MCF 10A (cell line): ENCODE measurements around the gene DYRK1A. TPM values are rescaled to one million over a fixed set of nuclear protein-coding genes. Genes with fewer than 3 reads are reported as not detected.

Experiments
- BruUV-seq: library from RNA; stranded (reverse); fragments of 400-500 nt; replicated peaks from 2 replicates; lab custom pipeline; 2021; lab: Mats Ljungman, UMichigan
- CTCF ChIA-PET: fragments of 300-600 bp; sonication (Branson Sonifier 250); formaldehyde crosslinking; extraction: SDS; loops from one replicate; lab custom pipeline; 2021; ENCODE audit warnings: antibody characterized with exemption, inconsistent platforms; lab: Yijun Ruan, JAX
- POLR2A ChIA-PET: fragments of 300-600, 350-650 bp; sonication (Branson Sonifier 250); formaldehyde crosslinking; extraction: SDS; loops from one replicate; lab custom pipeline; 2020; ENCODE audit warnings: antibody characterized with exemption, inconsistent platforms; lab: Yijun Ruan, JAX
- DNase-seq: peaks from one replicate; pipeline ENCODE4 v3.0.0-alpha.2; 2018; ENCODE audit not compliant: unreplicated experiment
- H3K27ac Mint-ChIP-seq: one replicate; pipeline ENCODE4 v1.8.0; 2022; ENCODE audit warnings: mild to moderate bottlenecking, low read depth, mixed read lengths; ENCODE audit not compliant: unreplicated experiment
- H3K27me3 Mint-ChIP-seq: one replicate; pipeline ENCODE4 v1.8.0; 2022; ENCODE audit warnings: mixed read lengths; ENCODE audit not compliant: insufficient read depth, unreplicated experiment
- H3K36me3 Mint-ChIP-seq: one replicate; pipeline ENCODE4 v1.8.0; 2022; ENCODE audit warnings: mild to moderate bottlenecking, moderate library complexity, mixed read lengths; ENCODE audit not compliant: insufficient read depth, unreplicated experiment
- H3K4me1 Mint-ChIP-seq: one replicate; pipeline ENCODE4 v1.8.0; 2022; ENCODE audit warnings: mixed read lengths; ENCODE audit not compliant: insufficient read depth, unreplicated experiment
- H3K4me3 Mint-ChIP-seq: one replicate; pipeline ENCODE4 v1.8.0; 2022; ENCODE audit warnings: mild to moderate bottlenecking, moderate library complexity, mixed read lengths; ENCODE audit not compliant: unreplicated experiment
- H3K9me3 Mint-ChIP-seq: one replicate; pipeline ENCODE4 v1.8.0; 2022; ENCODE audit warnings: mixed read lengths; ENCODE audit not compliant: unreplicated experiment
- intact Hi-C: fragments of 100-400 bp; cut with micrococcal nuclease; formaldehyde crosslinking; loops from 2 replicates; pipeline ENCODE4 v1.14.1; 2022
- total RNA-seq: library from RNA; stranded (reverse); gene quantifications from 2 replicates; pipeline ENCODE4 v1.2.3, GENCODE V29; 2022
- TF ChIP-seq, protein P1 (sequence below): fragments of 200-600 bp; IDR thresholded peaks from one replicate; pipeline ENCODE4 v1.8.0; 2022; ENCODE audit warnings: antibody characterized with exemption, mild to moderate bottlenecking; ENCODE audit not compliant: unreplicated experiment

DYRK1A gene
- total RNA-seq, 1 experiment from 2014 or later: 58.6 TPM

GRCh38 chr21:37364722-37365121 lies 1.9 kb upstream of the DYRK1A start:
- no peak for DNase-seq
- ChIA-PET CTCF (interaction anchor here (1.0 kb wide), 1 partner anchor 26 kb away, joined by 4 read pairs; no protein-coding TSS in a partner anchor), POLR2A (interaction anchor here (0.6 to 3.4 kb wide), 15 partner anchors 8 to 1107 kb away, joined by 3 to 122 read pairs (median 7); partner anchors contain the start of gene VPS26C)
- Mint-ChIP-seq H3K27ac (peak overlapping the region; percentile 100), H3K4me3 (peak overlapping the region; percentile 99), H3K9me3 (no peaks in the 10 kb centered on the region), H3K4me1 (peaks cover 10% of the 10 kb centered on the region), H3K27me3 (no peaks in the 10 kb centered on the region), H3K36me3 (no peaks in the 10 kb centered on the region)
- no TSS peak for BruUV-seq
- intact Hi-C loops: loop anchor here (1.0 to 5.0 kb wide), 4 partner anchors 25 to 218 kb away; no protein-coding TSS in a partner anchor
- TF ChIP-seq, protein P1, sequence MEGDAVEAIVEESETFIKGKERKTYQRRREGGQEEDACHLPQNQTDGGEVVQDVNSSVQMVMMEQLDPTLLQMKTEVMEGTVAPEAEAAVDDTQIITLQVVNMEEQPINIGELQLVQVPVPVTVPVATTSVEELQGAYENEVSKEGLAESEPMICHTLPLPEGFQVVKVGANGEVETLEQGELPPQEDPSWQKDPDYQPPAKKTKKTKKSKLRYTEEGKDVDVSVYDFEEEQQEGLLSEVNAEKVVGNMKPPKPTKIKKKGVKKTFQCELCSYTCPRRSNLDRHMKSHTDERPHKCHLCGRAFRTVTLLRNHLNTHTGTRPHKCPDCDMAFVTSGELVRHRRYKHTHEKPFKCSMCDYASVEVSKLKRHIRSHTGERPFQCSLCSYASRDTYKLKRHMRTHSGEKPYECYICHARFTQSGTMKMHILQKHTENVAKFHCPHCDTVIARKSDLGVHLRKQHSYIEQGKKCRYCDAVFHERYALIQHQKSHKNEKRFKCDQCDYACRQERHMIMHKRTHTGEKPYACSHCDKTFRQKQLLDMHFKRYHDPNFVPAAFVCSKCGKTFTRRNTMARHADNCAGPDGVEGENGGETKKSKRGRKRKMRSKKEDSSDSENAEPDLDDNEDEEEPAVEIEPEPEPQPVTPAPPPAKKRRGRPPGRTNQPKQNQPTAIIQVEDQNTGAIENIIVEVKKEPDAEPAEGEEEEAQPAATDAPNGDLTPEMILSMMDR: no peak

GRCh38 chr21:37365517-37366481 lies 774 bp upstream of the DYRK1A start:
- DNase-seq: peak; percentile 72
- H3K9me3 Mint-ChIP-seq: no peaks in the 10 kb centered on the region
- BruUV-seq: no TSS peak
- TF ChIP-seq, protein P1: no peak
- ChIA-PET POLR2A (interaction anchor here (0.6 to 3.4 kb wide), 24 partner anchors 10 to 1046 kb away, joined by 3 to 122 read pairs (median 4); partner anchors contain the start of genes MORC3 and VPS26C), CTCF (interaction anchor here (1.0 kb wide), 1 partner anchor 27 kb away, joined by 4 read pairs; no protein-coding TSS in a partner anchor)
- no peaks in the 10 kb centered on the region for H3K27me3 Mint-ChIP-seq
- intact Hi-C loops: loop anchor here (1.0 to 5.0 kb wide), 5 partner anchors 26 to 217 kb away; partner anchors contain the start of gene VPS26C
- peak overlapping the region; percentile 100 for H3K27ac Mint-ChIP-seq
- no peaks in the 10 kb centered on the region for H3K36me3 Mint-ChIP-seq
- H3K4me1 Mint-ChIP-seq: peaks cover 21% of the 10 kb centered on the region
- H3K4me3 Mint-ChIP-seq: peak overlapping the region; percentile 99

DNA sequence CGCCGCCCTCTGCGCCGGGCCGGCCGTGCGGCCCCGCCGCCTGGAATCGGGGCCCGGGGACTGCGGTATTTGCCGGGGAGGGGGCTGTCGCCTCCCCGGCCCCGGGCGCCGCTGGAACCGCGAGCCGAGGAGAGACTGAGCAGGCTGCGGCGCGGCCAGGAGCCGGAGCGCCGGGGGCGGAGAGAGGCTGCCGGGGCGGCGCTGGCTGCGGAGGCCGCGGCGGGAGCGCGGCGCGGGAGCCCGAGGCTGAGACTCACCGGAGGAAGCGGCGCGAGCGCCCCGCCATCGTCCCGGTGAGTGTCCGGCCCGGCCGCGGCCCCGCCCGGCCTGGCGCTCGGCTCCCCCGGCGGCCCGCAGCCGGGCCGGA lies 746 bp downstream of the DYRK1A start:
- CTCF ChIA-PET: no interaction called here
- POLR2A ChIA-PET: interaction anchor here (0.8 to 5.0 kb wide), 5 partner anchors 13 to 109 kb away, joined by 3 to 101 read pairs (median 31); partner anchors contain the start of gene VPS26C

More for the DNA sequence above, 746 bp downstream of the DYRK1A start:
- intact Hi-C loops: loop anchor here (5.0 kb wide), 3 partner anchors 95 to 215 kb away; no protein-coding TSS in a partner anchor
- H3K4me1 Mint-ChIP-seq: peaks cover 28% of the 10 kb centered on the region
- no peaks in the 10 kb centered on the region for H3K36me3 Mint-ChIP-seq
- BruUV-seq: no TSS peak
- DNase-seq: no peak
- peak overlapping the region; percentile 100 for H3K27ac Mint-ChIP-seq
- no peaks in the 10 kb centered on the region for H3K9me3 Mint-ChIP-seq
- TF ChIP-seq, protein P1: no peak
- H3K27me3 Mint-ChIP-seq: no peaks in the 10 kb centered on the region
- peak overlapping the region; percentile 99 for H3K4me3 Mint-ChIP-seq
